PC-9 (cell line): ENCODE measurements around the gene NQO2. TPM values are rescaled to one million over a fixed set of nuclear protein-coding genes. Genes with fewer than 3 reads are reported as not detected.
"Not testable (repeated sequence)": the region's sequence is repeated elsewhere in the genome, so short reads cannot be mapped to it uniquely, and the experiment has no call there.

Experiments used
- BruUV-seq: library from RNA; stranded (reverse); fragments of 400-500 nt; replicated peaks from 2 replicates; lab custom pipeline; 2021; lab: Mats Ljungman, UMichigan
- CTCF ChIA-PET: fragments of 300-600 bp; sonication (Branson Sonifier 250); formaldehyde crosslinking; loops from one replicate; lab custom pipeline; 2022; ENCODE audit warnings: antibody characterized with exemption; lab: Charles Lee
- POLR2A ChIA-PET: fragments of 300-600 bp; sonication (Branson Sonifier 250); formaldehyde crosslinking; loops from one replicate; lab custom pipeline; 2022; ENCODE audit warnings: antibody characterized with exemption; ENCODE audit not compliant: unreplicated experiment; lab: Charles Lee
- DNase-seq, 2 experiments: peaks; one replicate each; pipeline versions ENCODE4 v3.0.0 to v3.0.0-alpha.2; 2015 to 2022; ENCODE audit warnings: mixed read lengths in 1 of 2
- H2AFZ ChIP-seq: fragments of 200-600 bp; sonication (generic); 2 replicates; pipeline ENCODE4 v1.8.1; 2017; ENCODE audit warnings: antibody characterized with exemption
- H3F3A ChIP-seq: fragments of 200-600 bp; sonication (generic); 2 replicates; pipeline ENCODE4 v1.8.1; 2017; ENCODE audit warnings: antibody characterized with exemption, mild to moderate bottlenecking, low read depth; ENCODE audit not compliant: insufficient read depth
- H3K27ac ChIP-seq: fragments of 200-600 bp; sonication (generic); 2 replicates; pipeline ENCODE4 v1.6.1; 2016; ENCODE audit warnings: mixed run types
- H3K27me3 ChIP-seq: fragments of 200-600 bp; sonication (generic); 2 replicates; pipeline ENCODE4 v1.6.1; 2016; ENCODE audit warnings: low read depth, mixed run types; ENCODE audit not compliant: insufficient read depth
- H3K36me3 ChIP-seq: fragments of 200-600 bp; sonication (generic); 2 replicates; pipeline ENCODE4 v1.6.1; 2016; ENCODE audit warnings: low read depth, mixed run types
- H3K4me1 ChIP-seq: fragments of 200-600 bp; sonication (generic); replicated peaks from 2 replicates; pipeline ENCODE4 v1.6.1; 2016; ENCODE audit warnings: mixed run types; ENCODE audit not compliant: insufficient read depth
- H3K4me2 ChIP-seq: fragments of 200-600 bp; sonication (generic); 2 replicates; pipeline ENCODE4 v1.6.1; 2017; ENCODE audit warnings: mixed run types
- H3K4me3 ChIP-seq: fragments of 200-600 bp; sonication (generic); 2 replicates; pipeline ENCODE4 v1.6.1; 2016; ENCODE audit warnings: mixed run types
- H3K79me2 ChIP-seq: fragments of 200-600 bp; sonication (generic); 2 replicates; pipeline ENCODE4 v1.6.1; 2017; ENCODE audit warnings: low read depth, mixed run types
- H3K9me2 ChIP-seq: fragments of 200-600 bp; sonication (generic); 2 replicates; pipeline ENCODE4 v1.8.1; 2017; ENCODE audit warnings: mild to moderate bottlenecking; ENCODE audit not compliant: insufficient read depth
- H3K9me3 ChIP-seq: fragments of 200-600 bp; sonication (generic); 2 replicates; pipeline ENCODE4 v1.8.1; 2016; ENCODE audit warnings: low read depth; ENCODE audit not compliant: insufficient read depth
- H4K20me1 ChIP-seq: fragments of 200-600 bp; sonication (generic); 2 replicates; pipeline ENCODE4 v1.8.1; 2017; ENCODE audit not compliant: insufficient read depth
- EZH2 ChIP-seq: fragments of 200-600 bp; sonication (generic); IDR thresholded peaks from 2 replicates; pipeline ENCODE4 v1.8.0; 2017; ENCODE audit warnings: antibody characterized with exemption, low read depth
- intact Hi-C: fragments of 100-400 bp; cut with micrococcal nuclease; formaldehyde crosslinking; loops from one replicate; pipeline ENCODE4 v1.10.0; 2022; ENCODE audit not compliant: unreplicated experiment
- total RNA-seq: library from RNA; stranded (reverse); gene quantifications from 2 replicates; pipeline ENCODE4 v1.2.3, GENCODE V29; 2021
- TF ChIP-seq, protein P1 (sequence below): fragments of 200-600 bp; sonication (generic); conservative IDR thresholded peaks from 2 replicates; pipeline ENCODE4 v1.6.1; 2017; ENCODE audit warnings: mixed run types, antibody characterized with exemption, mild to moderate bottlenecking, moderate library complexity

Gene NQO2
- total RNA-seq, 1 experiment from 2014 or later, result 82.9 TPM

GRCh38 chr6:3045777-3046176 lies 46.1 kb downstream of the NQO2 start:
- Histone ChIP-seq H3K4me2 (no peak overlapping the region), H3K4me1 (no peaks in the 10 kb centered on the region), H3F3A (no peaks in the 10 kb centered on the region), H3K9me2 (no peaks in the 10 kb centered on the region), H3K27me3 (no peaks in the 10 kb centered on the region), H4K20me1 (no peaks in the 10 kb centered on the region), H3K9me3 (no peaks in the 10 kb centered on the region), H3K79me2 (no peaks in the 10 kb centered on the region), H3K4me3 (no peak overlapping the region), H3K36me3 (no peaks in the 10 kb centered on the region), H3K27ac (no peak overlapping the region), H2AFZ (no peak overlapping the region)
- ChIA-PET POLR2A (no interaction called here), CTCF (no interaction called here)
- no TSS peak for BruUV-seq
- DNase-seq, result no peak
- intact Hi-C loops, result no loop called here
- no peak for TF ChIP-seq EZH2
- TF ChIP-seq, protein P1, sequence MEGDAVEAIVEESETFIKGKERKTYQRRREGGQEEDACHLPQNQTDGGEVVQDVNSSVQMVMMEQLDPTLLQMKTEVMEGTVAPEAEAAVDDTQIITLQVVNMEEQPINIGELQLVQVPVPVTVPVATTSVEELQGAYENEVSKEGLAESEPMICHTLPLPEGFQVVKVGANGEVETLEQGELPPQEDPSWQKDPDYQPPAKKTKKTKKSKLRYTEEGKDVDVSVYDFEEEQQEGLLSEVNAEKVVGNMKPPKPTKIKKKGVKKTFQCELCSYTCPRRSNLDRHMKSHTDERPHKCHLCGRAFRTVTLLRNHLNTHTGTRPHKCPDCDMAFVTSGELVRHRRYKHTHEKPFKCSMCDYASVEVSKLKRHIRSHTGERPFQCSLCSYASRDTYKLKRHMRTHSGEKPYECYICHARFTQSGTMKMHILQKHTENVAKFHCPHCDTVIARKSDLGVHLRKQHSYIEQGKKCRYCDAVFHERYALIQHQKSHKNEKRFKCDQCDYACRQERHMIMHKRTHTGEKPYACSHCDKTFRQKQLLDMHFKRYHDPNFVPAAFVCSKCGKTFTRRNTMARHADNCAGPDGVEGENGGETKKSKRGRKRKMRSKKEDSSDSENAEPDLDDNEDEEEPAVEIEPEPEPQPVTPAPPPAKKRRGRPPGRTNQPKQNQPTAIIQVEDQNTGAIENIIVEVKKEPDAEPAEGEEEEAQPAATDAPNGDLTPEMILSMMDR, result no peak

- TF ChIP-seq EZH2, result no peak
- TF ChIP-seq, protein P1, result no peak
- CTCF ChIA-PET, result no interaction called here
These were observed 46.6 kb downstream of the NQO2 start for GRCh38 chr6:3046295-3046694.

GRCh38 chr6:3048009-3048408 lies 48.3 kb downstream of the NQO2 start:
- H3K27me3 ChIP-seq, H4K20me1 ChIP-seq, H3F3A ChIP-seq, BruUV-seq, H3K36me3 ChIP-seq, H3K9me3 ChIP-seq, DNase-seq, POLR2A ChIA-PET, H3K4me1 ChIP-seq, H3K79me2 ChIP-seq, H3K9me2 ChIP-seq, H2AFZ ChIP-seq, H3K4me2 ChIP-seq, intact Hi-C loops, H3K27ac ChIP-seq, H3K4me3 ChIP-seq: not testable (repeated sequence)
- CTCF ChIA-PET, result interaction anchor here (0.6 kb wide), 1 partner anchor 62 kb away, joined by 4 read pairs; no protein-coding TSS in a partner anchor

More at GRCh38 chr6:3046295-3046694, 46.6 kb downstream of the NQO2 start:
- no peaks in the 10 kb centered on the region for H3F3A ChIP-seq
- H3K9me3 ChIP-seq, result no peaks in the 10 kb centered on the region
- no peaks in the 10 kb centered on the region for H3K27me3 ChIP-seq
- no TSS peak for BruUV-seq
- intact Hi-C loops, result no loop called here
- H3K4me1 ChIP-seq, result no peaks in the 10 kb centered on the region
- POLR2A ChIA-PET, result no interaction called here
- H4K20me1 ChIP-seq, result no peaks in the 10 kb centered on the region
- no peaks in the 10 kb centered on the region for H3K79me2 ChIP-seq
- H2AFZ ChIP-seq, result no peak overlapping the region
- H3K27ac ChIP-seq, result no peak overlapping the region
- H3K36me3 ChIP-seq, result no peaks in the 10 kb centered on the region
- no peak for DNase-seq
- H3K4me2 ChIP-seq, result no peak overlapping the region
- no peaks in the 10 kb centered on the region for H3K9me2 ChIP-seq
- H3K4me3 ChIP-seq, result no peak overlapping the region
